Fibroblast of pulmonary artery (primary cell): Measurements from ENCODE around the gene PTGES2.
"Not testable (repeated sequence)": the region's sequence is repeated elsewhere in the genome, so short reads cannot be mapped to it uniquely, and the experiment has no call there.

Experiments
- DNase-seq: peaks from one replicate; pipeline ENCODE4 v3.0.0-alpha.2; 2010; ENCODE audit warnings: low read depth
- H3K4me3 ChIP-seq: replicated peaks from 2 replicates; pipeline ENCODE4 v1.5.1; 2011; ENCODE audit warnings: low read depth, mild to moderate bottlenecking, control low read depth, low read length, moderate library complexity
- TF ChIP-seq, protein P1 (sequence below): IDR thresholded peaks from 2 replicates; pipeline ENCODE4 v1.5.1; 2011; ENCODE audit warnings: mild to moderate bottlenecking, control low read depth, low read length, inconsistent platforms; ENCODE audit errors: missing control alignments

The PTGES2 gene

DNA sequence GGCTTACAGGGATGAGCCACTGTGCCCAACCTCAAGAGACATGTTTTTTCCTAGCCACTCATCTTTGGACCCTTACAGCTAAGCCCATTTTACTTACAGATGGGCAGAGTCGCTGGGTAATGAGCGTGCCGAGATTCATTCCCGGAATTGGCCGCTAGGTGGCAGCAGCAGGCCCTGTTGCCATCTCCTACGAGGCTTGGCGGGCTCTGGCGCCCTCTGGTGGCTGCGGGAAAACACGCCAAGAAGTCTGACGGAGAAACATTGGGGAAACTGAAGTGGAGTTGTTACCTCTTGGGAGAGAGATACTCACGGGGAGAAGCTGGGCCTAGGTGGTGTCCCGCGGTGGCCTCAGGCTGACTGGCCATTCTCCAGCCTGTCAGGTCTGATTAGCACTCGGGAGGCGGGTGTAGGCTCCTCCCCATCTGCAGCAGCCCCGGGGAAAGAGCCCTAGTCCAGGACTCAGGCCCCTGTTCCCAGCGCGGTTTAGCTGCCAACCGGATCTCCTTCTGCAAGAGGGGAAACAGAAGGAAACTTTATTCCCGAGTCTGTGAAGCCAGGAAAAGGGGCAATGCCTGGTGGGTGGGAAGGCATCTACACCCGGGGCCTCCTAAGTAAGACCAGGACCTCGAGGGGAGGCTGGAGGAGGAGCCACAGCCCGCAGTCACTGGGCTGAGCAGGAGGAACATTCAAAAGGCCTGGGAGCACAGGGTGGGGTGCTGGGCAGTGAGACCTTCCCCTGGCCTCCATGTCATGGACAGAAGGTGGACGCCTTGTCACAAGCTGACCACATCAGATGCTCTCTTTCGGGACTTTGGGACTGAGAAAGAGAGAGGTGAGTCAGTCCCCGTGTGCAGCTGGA, 9.7 kb downstream of the PTGES2 start:
- DNase-seq, result peak; percentile 91

DNA sequence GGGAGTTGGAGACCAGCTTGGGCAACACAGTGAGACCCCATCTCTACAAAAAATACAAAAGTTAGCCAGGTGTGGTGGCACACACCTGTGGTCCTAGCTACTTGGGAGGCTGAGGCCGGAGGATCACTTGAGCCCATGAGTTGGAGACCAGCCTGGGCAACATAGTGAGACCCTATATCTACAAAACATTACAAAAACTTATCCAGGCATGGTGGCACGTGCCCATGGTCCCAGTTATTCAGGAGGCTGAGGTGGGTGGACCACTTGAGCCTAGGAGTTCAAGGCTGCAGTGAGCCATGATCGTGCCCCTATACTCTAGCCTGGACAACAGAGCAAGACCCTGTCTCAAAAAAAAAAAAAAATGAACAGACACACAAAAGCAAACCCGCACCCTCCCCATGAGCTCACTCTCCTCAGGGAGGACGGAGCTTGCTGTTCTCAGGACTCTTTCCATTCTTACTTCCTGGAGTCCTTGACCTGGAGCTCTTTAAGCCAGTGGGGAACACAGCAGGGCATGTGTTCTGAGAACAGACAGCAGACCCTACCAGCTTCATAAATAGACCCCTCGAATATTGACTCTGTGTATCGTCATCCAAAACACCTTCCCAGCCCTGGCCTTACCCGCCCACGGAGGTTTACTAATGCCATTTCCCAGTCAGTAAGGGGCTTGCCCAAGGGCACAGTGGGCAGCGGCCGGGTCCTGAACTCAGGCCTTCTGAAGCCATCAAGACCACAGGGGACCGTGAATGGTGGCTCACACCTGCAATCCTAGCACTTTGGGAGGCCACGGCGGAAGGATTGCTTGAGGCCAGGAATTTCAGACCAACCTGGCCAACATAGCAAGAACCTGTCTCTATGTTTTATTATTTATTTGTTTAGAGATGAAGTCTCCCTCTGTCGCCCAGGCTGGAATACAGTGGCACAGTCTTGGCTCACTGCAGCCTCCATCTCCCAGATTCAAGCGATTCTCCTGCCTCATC, 11.1 kb downstream of the PTGES2 start:
- TF ChIP-seq, protein P1, sequence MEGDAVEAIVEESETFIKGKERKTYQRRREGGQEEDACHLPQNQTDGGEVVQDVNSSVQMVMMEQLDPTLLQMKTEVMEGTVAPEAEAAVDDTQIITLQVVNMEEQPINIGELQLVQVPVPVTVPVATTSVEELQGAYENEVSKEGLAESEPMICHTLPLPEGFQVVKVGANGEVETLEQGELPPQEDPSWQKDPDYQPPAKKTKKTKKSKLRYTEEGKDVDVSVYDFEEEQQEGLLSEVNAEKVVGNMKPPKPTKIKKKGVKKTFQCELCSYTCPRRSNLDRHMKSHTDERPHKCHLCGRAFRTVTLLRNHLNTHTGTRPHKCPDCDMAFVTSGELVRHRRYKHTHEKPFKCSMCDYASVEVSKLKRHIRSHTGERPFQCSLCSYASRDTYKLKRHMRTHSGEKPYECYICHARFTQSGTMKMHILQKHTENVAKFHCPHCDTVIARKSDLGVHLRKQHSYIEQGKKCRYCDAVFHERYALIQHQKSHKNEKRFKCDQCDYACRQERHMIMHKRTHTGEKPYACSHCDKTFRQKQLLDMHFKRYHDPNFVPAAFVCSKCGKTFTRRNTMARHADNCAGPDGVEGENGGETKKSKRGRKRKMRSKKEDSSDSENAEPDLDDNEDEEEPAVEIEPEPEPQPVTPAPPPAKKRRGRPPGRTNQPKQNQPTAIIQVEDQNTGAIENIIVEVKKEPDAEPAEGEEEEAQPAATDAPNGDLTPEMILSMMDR, result no peak
- H3K4me3 ChIP-seq, result no peak overlapping the region
- no peak for DNase-seq

More for the DNA sequence above, 9.7 kb downstream of the PTGES2 start:
- H3K4me3 ChIP-seq, result no peak overlapping the region
- TF ChIP-seq, protein P1, result no peak

DNA sequence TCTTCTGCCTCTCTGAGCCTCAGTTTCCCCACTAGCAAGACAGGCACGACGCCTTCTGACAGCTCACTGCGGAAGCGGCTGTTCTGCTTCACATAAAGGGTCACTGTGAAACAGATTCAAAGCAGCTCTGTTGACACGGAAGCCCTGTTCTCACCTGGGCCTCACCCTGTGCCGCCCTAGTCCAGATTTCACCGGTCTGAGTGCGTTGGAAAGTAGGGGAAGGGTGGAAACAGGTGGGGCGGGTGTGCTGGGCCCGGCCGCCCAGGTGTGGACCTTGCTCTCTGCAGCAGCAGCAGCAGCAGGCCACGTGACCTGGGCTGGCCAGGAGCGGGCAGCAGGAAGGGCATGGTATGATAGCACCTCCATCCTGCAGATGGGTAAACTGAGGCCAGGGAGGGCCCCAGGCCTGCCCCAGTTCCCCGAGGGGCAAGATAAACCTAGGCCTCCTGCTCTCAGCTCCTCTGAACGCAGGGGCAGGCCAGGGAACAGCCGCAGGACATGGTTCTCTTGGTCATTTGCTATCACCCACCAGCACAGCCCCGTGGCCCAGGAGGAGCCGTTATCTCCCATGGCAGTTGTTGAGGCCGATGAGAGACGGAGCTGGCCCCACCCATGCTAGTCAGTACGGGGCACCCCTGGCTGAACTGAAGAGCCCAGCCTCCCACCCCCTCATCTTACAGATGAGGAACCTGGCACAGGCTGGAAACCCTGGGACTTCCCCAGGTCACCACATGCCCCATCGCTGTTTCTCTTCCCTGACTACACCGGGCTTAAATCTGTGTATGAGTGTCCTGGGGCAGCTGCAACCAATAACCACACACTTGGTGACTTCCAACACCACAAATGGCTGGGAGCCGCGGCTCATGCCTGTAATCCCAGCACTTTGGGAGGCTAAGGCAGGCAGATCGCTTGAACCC, 12.1 kb downstream of the PTGES2 start:
- TF ChIP-seq, protein P1, result no peak
- no peak overlapping the region for H3K4me3 ChIP-seq
- no peak for DNase-seq

DNA sequence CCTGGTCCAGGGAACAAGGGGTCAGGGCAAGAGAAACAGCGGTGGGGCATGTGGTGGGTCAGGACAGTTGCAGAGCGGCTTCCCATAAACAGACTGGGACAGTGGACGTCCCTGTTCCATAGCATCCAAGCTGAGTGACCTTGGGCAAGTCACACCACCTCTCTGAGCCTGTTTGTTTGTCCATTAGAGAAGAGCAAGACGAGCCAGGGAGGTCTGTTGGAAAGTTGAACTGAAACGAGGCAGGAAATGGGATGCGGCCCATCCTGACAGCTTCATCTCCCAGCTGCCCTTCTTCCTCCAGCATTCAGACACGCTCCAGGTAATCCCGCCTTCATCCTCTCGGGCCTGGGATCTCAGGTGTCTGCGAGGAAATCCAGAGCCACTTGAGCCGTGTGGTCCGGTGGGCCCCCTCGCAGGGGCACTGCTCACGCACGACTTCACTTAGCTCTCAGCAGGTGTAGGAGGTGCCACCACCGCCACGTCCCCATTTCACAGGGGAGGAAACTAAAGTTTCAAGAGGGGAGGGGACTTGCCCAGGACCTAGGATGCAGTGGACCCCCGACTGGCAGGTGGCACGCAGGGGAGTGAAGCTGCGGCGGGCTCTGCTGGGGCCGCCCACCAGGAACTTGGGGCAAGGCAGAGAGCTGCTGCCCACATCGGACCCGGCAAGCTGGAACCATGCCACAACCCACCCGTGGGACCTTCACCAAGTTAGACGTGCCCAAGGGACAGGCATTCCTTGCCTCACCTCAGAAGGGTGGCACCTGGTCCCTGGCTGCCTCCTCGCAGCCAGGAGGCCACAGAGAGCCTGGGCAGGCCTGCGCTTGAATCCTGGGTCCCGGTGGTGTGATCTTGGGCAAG, 13.0 kb downstream of the PTGES2 start:
- no peak overlapping the region for H3K4me3 ChIP-seq
- no peak for DNase-seq
- TF ChIP-seq, protein P1, result no peak

DNA sequence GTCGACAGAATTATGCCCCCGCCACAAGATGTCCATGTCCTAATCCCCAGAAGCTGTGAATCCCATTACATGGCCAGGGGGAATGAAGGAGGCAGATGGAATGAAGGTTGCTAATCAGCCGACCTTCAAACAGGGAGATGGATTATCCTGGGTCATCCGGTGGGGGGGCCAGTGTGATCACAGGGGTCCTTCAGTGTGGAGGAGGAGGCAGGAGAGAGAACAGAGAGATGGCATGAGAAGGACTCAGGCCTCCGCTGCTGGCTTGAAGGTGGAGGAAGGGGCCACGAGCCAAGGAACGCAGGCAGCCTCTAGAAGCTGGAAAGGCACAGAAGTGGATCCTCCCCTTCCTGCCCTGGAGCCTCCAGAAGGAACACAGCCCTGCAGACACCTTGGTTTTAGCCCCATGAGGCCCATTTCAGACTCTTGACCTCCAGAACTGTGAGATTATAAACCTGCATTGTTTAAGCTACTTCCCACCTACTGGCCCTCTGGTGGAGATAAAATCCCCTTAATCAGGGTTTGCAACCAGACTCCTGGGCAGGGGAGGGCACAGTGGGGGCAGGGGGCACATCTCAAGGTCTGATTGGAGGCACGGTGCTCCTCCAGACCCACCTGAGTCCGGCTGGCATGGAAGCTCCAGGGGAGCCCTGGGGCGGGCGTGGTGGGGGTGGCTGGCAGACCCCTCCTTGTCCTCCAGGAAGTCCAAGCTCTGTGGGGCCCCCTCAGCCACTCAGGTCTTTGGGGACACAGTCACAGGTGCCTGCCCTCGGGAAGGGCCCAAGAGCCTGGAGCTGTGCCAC, 13.8 kb downstream of the PTGES2 start:
- no peak overlapping the region for H3K4me3 ChIP-seq
- DNase-seq, result no peak
- TF ChIP-seq, protein P1, result no peak

DNA sequence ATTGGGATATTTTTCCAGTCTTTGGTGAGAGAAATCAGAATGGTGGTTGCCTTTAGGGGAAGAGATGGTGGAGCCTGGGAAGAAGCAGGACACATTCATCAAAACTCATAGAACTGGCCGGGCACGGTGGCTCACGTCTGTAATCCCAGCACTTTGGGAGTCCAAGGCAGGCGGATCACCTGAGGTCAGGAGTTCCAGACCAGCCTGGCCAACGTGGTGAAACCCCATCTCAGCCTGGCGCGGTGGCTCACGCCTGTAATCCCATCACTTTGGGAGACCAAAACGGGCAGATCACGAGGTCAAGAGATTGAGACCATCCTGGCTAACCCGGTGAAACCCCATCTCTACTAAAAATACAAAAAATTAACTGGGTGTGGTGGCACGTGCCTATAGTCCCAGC, 15.8 kb downstream of the PTGES2 start:
- not testable (repeated sequence) for DNase-seq, H3K4me3 ChIP-seq
